Measurements from ENCODE around the gene SPINK8. TPM values are rescaled to one million over a fixed set of nuclear protein-coding genes. Genes with fewer than 3 reads are reported as not detected.

SPINK8 gene
- total RNA-seq, 1 experiment from 2014 or later = not detected

DNA sequence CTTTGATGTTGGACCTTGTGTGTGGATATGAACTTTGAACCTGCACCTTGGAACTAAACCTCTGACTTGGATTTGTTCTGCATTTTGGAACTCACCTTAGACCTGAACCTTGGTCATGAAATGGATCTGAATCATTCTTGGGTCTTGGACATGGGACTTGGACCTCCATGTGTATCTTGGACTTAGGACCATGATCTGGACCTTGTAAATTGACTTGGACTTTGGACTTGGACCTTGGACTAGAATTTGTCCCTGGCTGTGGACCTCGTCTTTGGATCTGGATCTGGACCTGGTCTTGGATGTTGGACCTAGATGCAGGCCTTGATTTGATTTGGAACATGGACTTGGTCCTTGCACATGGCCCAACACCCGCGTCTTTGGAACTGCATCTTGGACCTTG is 47.2 kb downstream of the SPINK8 start:
- POLR2A ChIA-PET = no interaction called here
- intact Hi-C loops (cut with micrococcal nuclease) = no loop called here
- CTCF ChIA-PET = interaction anchor here (10.0 kb wide), 1 partner anchor 150 kb away, joined by 98 read pairs; no protein-coding TSS in a partner anchor
- Mint-ChIP-seq H3K27me3 (ENCODE audit: insufficient read depth, unreplicated experiment) (no peaks in the 10 kb centered on the region), H3K27ac (ENCODE audit: low read depth, unreplicated experiment) (no peak overlapping the region), H3K36me3 (ENCODE audit: insufficient read depth, unreplicated experiment) (no peaks in the 10 kb centered on the region), H3K9me3 (ENCODE audit: unreplicated experiment) (no peaks in the 10 kb centered on the region), H3K4me1 (ENCODE audit: insufficient read depth, unreplicated experiment) (no peaks in the 10 kb centered on the region), H3K4me3 (ENCODE audit: unreplicated experiment) (no peak overlapping the region)
- no TSS peak for BruUV-seq (replicated peaks)
- no peak for DNase-seq (ENCODE audit: unreplicated experiment)
- TF ChIP-seq, protein P1, sequence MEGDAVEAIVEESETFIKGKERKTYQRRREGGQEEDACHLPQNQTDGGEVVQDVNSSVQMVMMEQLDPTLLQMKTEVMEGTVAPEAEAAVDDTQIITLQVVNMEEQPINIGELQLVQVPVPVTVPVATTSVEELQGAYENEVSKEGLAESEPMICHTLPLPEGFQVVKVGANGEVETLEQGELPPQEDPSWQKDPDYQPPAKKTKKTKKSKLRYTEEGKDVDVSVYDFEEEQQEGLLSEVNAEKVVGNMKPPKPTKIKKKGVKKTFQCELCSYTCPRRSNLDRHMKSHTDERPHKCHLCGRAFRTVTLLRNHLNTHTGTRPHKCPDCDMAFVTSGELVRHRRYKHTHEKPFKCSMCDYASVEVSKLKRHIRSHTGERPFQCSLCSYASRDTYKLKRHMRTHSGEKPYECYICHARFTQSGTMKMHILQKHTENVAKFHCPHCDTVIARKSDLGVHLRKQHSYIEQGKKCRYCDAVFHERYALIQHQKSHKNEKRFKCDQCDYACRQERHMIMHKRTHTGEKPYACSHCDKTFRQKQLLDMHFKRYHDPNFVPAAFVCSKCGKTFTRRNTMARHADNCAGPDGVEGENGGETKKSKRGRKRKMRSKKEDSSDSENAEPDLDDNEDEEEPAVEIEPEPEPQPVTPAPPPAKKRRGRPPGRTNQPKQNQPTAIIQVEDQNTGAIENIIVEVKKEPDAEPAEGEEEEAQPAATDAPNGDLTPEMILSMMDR (IDR thresholded peaks at IDR 0.05; ENCODE audit: unreplicated experiment) = no peak

DNA sequence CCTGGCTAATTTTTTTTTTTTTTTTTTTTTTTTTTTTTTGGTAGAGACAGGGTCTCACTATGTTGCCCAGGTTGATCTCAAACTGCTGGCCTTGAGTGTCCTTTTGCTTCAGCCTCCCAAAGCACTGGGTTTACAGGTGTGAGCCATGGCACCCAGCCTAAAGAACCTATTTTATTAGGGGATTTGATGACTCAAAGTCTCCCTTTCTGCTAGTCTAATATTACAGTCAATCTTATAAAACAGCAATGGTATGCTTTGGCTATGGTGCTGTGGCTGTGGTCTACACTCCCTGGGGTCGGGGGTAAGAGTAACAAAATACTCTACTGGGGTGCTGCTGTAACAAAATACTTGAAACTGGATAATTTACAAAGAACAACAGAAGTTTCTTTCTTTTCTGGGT is 47.8 kb downstream of the SPINK8 start:
- ChIA-PET POLR2A (interaction anchor here (0.6 kb wide), 1 partner anchor 147 kb away, joined by 3 read pairs; no protein-coding TSS in a partner anchor), CTCF (interaction anchor here (10.0 kb wide), 1 partner anchor 151 kb away, joined by 98 read pairs; no protein-coding TSS in a partner anchor)
- Mint-ChIP-seq H3K27ac (ENCODE audit: low read depth, unreplicated experiment) (no peak overlapping the region), H3K36me3 (ENCODE audit: insufficient read depth, unreplicated experiment) (no peaks in the 10 kb centered on the region), H3K4me1 (ENCODE audit: insufficient read depth, unreplicated experiment) (no peaks in the 10 kb centered on the region), H3K4me3 (ENCODE audit: unreplicated experiment) (no peak overlapping the region), H3K27me3 (ENCODE audit: insufficient read depth, unreplicated experiment) (no peaks in the 10 kb centered on the region), H3K9me3 (ENCODE audit: unreplicated experiment) (no peaks in the 10 kb centered on the region)
- intact Hi-C loops (cut with micrococcal nuclease) = no loop called here
- no TSS peak for BruUV-seq (replicated peaks)
- TF ChIP-seq, protein P1 (IDR thresholded peaks at IDR 0.05; ENCODE audit: unreplicated experiment) = no peak
- DNase-seq (ENCODE audit: unreplicated experiment) = no peak

DNA sequence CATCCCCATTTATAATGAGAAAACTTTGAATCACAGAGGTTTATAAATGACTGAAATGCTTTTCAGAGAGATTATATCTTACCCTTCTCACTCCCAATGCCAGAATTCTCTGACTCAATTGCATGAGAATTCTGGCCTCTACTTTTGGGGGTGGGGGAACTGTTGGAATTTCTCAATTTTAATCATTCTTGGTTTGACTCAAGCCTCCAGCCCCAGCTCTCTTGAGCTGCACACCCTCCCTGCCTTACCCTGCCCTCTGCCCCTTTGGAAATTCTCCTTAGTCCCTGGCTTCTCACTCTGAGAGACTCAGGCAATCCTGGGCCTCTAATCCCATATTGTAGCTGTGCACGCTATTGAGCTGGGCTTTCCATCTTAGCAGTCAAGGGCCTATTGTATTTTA is 48.3 kb downstream of the SPINK8 start:
- H3K27me3 Mint-ChIP-seq (ENCODE audit: insufficient read depth, unreplicated experiment) = no peaks in the 10 kb centered on the region
- TF ChIP-seq, protein P1 (IDR thresholded peaks at IDR 0.05; ENCODE audit: unreplicated experiment) = no peak
- intact Hi-C loops (cut with micrococcal nuclease) = no loop called here
- ChIA-PET CTCF (interaction anchor here (10.0 kb wide), 1 partner anchor 152 kb away, joined by 98 read pairs; no protein-coding TSS in a partner anchor), POLR2A (interaction anchor here (0.6 to 1.1 kb wide), 2 partner anchors 111 to 147 kb away, joined by 3 to 4 read pairs; no protein-coding TSS in a partner anchor)
- no peak for DNase-seq (ENCODE audit: unreplicated experiment)
- no peak overlapping the region for H3K27ac Mint-ChIP-seq (ENCODE audit: low read depth, unreplicated experiment)
- H3K9me3 Mint-ChIP-seq (ENCODE audit: unreplicated experiment) = no peaks in the 10 kb centered on the region
- no peaks in the 10 kb centered on the region for H3K36me3 Mint-ChIP-seq (ENCODE audit: insufficient read depth, unreplicated experiment)
- no peak overlapping the region for H3K4me3 Mint-ChIP-seq (ENCODE audit: unreplicated experiment)
- no peaks in the 10 kb centered on the region for H3K4me1 Mint-ChIP-seq (ENCODE audit: insufficient read depth, unreplicated experiment)
- BruUV-seq (replicated peaks) = no TSS peak

DNA sequence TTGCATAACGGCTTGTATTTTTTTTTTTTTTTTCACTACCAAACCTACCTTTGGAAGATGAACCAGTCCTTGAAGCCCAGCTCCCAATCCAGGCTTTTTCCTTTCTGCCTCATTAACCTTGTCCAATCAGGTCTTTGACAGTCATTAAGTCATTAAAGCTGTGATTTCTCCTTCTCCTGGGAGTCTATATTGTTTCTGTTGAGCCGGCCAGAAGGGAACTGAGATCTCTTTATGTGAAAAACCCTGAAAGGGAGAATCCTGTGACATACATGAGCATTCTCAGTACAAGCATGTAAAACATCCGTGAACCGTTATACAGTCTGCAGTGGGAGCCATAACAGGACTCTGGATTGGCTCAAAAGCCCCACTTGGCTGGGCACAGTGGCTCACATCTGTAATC is 52.6 kb downstream of the SPINK8 start:
- ChIA-PET CTCF (interaction anchor here (0.5 to 10.0 kb wide), 7 partner anchors 26 to 321 kb away, joined by 3 to 98 read pairs (median 4); no protein-coding TSS in a partner anchor), POLR2A (interaction anchor here (0.5 to 3.4 kb wide), 4 partner anchors 12 to 62 kb away, joined by 3 to 17 read pairs (median 4); partner anchors contain the start of gene NME6)
- no TSS peak for BruUV-seq (replicated peaks)
- no peak for DNase-seq (ENCODE audit: unreplicated experiment)
- no peaks in the 10 kb centered on the region for H3K9me3 Mint-ChIP-seq (ENCODE audit: unreplicated experiment)
- no peak overlapping the region for H3K27ac Mint-ChIP-seq (ENCODE audit: low read depth, unreplicated experiment)
- TF ChIP-seq, protein P1 (IDR thresholded peaks at IDR 0.05; ENCODE audit: unreplicated experiment) = no peak
- H3K36me3 Mint-ChIP-seq (ENCODE audit: insufficient read depth, unreplicated experiment) = peaks cover 6% of the 10 kb centered on the region
- no peaks in the 10 kb centered on the region for H3K27me3 Mint-ChIP-seq (ENCODE audit: insufficient read depth, unreplicated experiment)
- no peaks in the 10 kb centered on the region for H3K4me1 Mint-ChIP-seq (ENCODE audit: insufficient read depth, unreplicated experiment)
- intact Hi-C loops (cut with micrococcal nuclease) = no loop called here
- H3K4me3 Mint-ChIP-seq (ENCODE audit: unreplicated experiment) = no peak overlapping the region
